ENCODE measurements around the gene ST3GAL2. TPM values are rescaled to one million over a fixed set of nuclear protein-coding genes. Genes with fewer than 3 reads are reported as not detected.
A peak's percentile ranks its signal among the peaks of the same experiment; 100 is the strongest.

The ST3GAL2 gene
- total and polyA plus RNA-seq, 7 experiments from 2014 or later: 11.3 to 35.9 (median 28.5) TPM

DNA sequence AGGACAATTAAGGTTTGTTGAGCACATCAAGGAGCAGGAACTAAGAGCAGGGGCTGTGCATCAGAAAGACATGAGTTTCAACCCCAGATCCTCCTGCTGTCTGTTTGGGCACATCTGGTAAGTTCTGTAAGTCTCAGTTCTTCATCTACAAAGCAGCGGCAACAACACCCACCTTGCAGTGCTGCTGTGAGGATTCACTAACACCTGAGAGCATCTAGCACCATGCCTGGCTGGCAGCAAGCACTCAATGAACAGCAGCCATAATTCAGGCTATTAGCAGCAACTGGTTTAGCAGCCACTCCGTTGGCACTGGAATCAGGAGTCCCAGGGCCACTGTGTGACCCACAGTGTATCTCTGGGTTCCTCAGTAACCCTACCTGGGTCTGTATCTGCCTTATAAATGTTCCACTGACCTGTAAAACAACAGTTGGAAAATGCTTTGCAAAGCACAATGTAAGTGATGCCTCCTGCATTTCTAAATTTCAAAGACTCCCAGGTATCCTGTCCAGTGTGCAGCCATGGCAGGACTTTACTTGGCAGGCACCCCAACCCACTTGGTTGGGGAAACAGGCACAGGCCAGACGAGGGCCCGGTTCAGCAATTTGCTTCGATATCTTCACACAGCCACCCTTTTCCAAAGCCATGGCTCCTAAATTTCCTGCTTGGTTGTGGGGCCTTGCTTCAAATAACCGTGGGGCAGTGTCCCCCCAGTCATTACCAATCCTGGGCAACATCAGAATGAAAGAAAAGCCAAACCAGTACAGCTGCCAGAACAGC is 4.2 kb downstream of the ST3GAL2 start:
- H3K27ac ChIP-seq (ENCODE audit: low read depth, low read length): peak overlapping the region; percentile 20
- intact Hi-C loops (cut with micrococcal nuclease): loop anchor here in 1 of 2 donors (5.0 kb wide), 3 partner anchors 32 to 1047 kb away; partner anchors contain the start of genes CMTR2 and TERF2

DNA sequence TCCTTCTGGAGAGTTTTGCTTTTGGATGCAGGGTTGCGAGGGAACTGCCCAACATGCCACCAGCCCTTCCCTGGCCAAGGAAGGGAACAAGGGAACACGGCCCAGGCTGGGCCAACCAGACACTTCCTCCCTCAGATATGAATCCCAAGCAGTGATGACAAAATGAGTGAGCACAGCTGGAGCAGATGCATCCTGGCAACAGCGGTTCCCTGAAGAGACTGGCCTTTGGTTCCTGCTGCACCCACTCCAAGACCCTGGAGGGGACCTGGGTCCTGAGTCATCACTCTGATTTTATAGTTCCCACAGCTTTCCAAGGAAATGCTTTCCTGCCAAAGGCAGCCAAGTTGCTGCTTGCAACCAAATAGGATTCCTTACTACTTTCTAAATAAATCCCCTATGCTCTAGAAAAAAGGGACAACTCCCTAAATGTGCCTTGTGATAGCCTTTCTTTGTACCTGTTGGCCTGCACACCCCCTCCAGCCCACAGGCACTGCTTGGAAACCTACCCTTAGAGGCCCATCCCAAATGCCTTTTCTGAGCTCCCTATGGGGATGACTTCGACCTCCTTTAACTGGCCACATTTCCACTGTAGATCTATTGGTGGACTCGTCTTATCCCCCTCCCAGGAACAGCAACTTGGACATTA is 5.3 kb downstream of the ST3GAL2 start:
- Histone ChIP-seq H3K4me1 (ENCODE audit: control insufficient read depth in 2 of 2, insufficient read depth in 2 of 2, low read length in 2 of 2) (peaks cover 28 to 44% of the 10 kb centered on the region in 2 donors), H3K27me3 (ENCODE audit: control insufficient read depth in 2 of 2, insufficient read depth in 2 of 2, low read length in 2 of 2) (no peaks in the 10 kb centered on the region), H3K27ac (ENCODE audit: low read depth, low read length) (peak overlapping the region; percentile 12), H3K36me3 (ENCODE audit: control insufficient read depth in 2 of 3, insufficient read depth in 3 of 3, low read length in 3 of 3) (no peaks in the 10 kb centered on the region), H3K4me3 (ENCODE audit: low read length) (no peak overlapping the region), H3K9me3 (ENCODE audit: control insufficient read depth in 2 of 3, low read length in 3 of 3) (no peaks in the 10 kb centered on the region)
- no peak for DNase-seq
- peak overlapping the region in 8 of 9 donors; percentile 27 to 89 (median 78) for H3K27ac Mint-ChIP-seq
- intact Hi-C loops (cut with micrococcal nuclease): loop anchor here in 1 of 2 donors (2.0 to 5.0 kb wide), 2 partner anchors 15 to 854 kb away; partner anchors contain the start of gene CMTR2
- no peaks in the 10 kb centered on the region for H3K9me3 Mint-ChIP-seq
- H3K4me3 Mint-ChIP-seq: peak overlapping the region in 6 of 10 donors; percentile 18 to 64 (median 44)
- peaks cover 0 to 14% (median 3%) of the 10 kb centered on the region in 5 donors for H3K36me3 Mint-ChIP-seq
- peaks cover 52 to 87% (median 77%) of the 10 kb centered on the region in 7 donors for H3K4me1 Mint-ChIP-seq
- ATAC-seq: no peak
- POLR2A ChIA-PET: interaction anchor here (0.8 kb wide), 1 partner anchor 54 kb away, joined by 3 read pairs; no protein-coding TSS in a partner anchor
- CTCF ChIA-PET: interaction anchor here (1.7 kb wide), 1 partner anchor 9 kb away, joined by 3 read pairs; no protein-coding TSS in a partner anchor
- no peaks in the 10 kb centered on the region for H3K27me3 Mint-ChIP-seq

More for the DNA sequence above, 4.2 kb downstream of the ST3GAL2 start:
- Histone ChIP-seq H3K27me3 (ENCODE audit: control insufficient read depth in 2 of 2, insufficient read depth in 2 of 2, low read length in 2 of 2) (no peaks in the 10 kb centered on the region), H3K9me3 (ENCODE audit: control insufficient read depth in 2 of 3, low read length in 3 of 3) (no peaks in the 10 kb centered on the region), H3K4me1 (ENCODE audit: control insufficient read depth in 2 of 2, insufficient read depth in 2 of 2, low read length in 2 of 2) (peaks cover 25 to 42% of the 10 kb centered on the region in 2 donors), H3K36me3 (ENCODE audit: control insufficient read depth in 2 of 3, insufficient read depth in 3 of 3, low read length in 3 of 3) (no peaks in the 10 kb centered on the region), H3K4me3 (ENCODE audit: low read length) (no peak overlapping the region)
- no peak for ATAC-seq
- ChIA-PET POLR2A (interaction anchor here (1.0 to 5.7 kb wide), 2 partner anchors 27 to 55 kb away, joined by 3 to 59 read pairs; no protein-coding TSS in a partner anchor), CTCF (no interaction called here)
- no peak for DNase-seq
- Mint-ChIP-seq H3K27ac (peak overlapping the region in 6 of 9 donors; percentile 7 to 89 (median 42)), H3K4me1 (peaks cover 48 to 84% (median 74%) of the 10 kb centered on the region in 7 donors), H3K36me3 (peaks cover 0 to 14% (median 3%) of the 10 kb centered on the region in 5 donors), H3K9me3 (no peaks in the 10 kb centered on the region), H3K27me3 (no peaks in the 10 kb centered on the region), H3K4me3 (peak overlapping the region in 4 of 10 donors; percentile 18 to 63 (median 31))

DNA sequence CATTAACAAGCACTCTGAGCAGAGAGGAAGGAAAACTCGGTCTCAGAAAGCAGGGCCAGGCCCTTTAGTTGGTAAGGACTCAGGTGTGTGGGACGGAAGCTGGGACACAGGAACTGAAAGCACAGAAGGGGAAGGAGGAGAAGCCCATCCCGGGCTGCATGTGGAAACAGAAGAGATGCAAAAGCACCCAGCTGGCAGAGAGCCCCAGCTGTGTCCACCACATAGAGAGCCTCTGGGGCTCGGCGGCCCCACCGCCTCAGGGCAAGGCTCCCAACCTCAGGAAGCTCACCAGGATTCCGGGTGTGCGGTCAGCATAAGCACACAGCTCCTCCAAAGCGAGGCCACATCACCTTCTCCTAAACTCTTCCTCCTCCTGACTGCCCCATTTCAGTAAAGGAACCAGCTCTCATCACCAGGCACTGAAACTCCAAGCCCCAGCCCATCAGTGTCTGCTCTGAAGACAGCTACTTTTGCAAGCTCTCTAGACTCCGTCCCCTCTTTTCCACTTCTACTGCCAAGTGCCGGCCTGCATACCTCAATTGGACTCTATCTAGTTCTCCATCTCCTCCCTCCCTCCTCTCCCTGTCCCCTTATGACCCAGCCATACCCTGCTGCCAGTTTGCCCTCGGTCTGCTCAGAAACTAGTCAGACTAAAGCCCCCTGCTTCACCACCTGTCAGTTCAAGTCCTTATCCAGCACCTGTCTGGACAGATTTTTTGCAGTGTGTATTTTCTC is 6.0 kb downstream of the ST3GAL2 start:
- Histone ChIP-seq H3K27ac (ENCODE audit: low read depth, low read length) (peak overlapping the region; percentile 55), H3K4me3 (ENCODE audit: low read length) (no peak overlapping the region), H3K36me3 (ENCODE audit: control insufficient read depth in 2 of 3, insufficient read depth in 3 of 3, low read length in 3 of 3) (no peaks in the 10 kb centered on the region), H3K27me3 (ENCODE audit: control insufficient read depth in 2 of 2, insufficient read depth in 2 of 2, low read length in 2 of 2) (no peaks in the 10 kb centered on the region), H3K9me3 (ENCODE audit: control insufficient read depth in 2 of 3, low read length in 3 of 3) (no peaks in the 10 kb centered on the region), H3K4me1 (ENCODE audit: control insufficient read depth in 2 of 2, insufficient read depth in 2 of 2, low read length in 2 of 2) (peaks cover 26 to 43% of the 10 kb centered on the region in 2 donors)
- intact Hi-C loops (cut with micrococcal nuclease): loop anchor here in 1 of 2 donors (2.0 to 5.0 kb wide), 2 partner anchors 14 to 854 kb away; partner anchors contain the start of gene CMTR2
- Mint-ChIP-seq H3K4me3 (peak overlapping the region in 8 of 10 donors; percentile 8 to 63 (median 32)), H3K36me3 (peaks cover 0 to 14% (median 3%) of the 10 kb centered on the region in 5 donors), H3K4me1 (peaks cover 53 to 88% (median 79%) of the 10 kb centered on the region in 7 donors), H3K27me3 (no peaks in the 10 kb centered on the region), H3K27ac (peak overlapping the region; percentile 51 to 88 (median 77)), H3K9me3 (no peaks in the 10 kb centered on the region)
- DNase-seq: no peak
- ChIA-PET CTCF (interaction anchor here (0.6 to 1.7 kb wide), 2 partner anchors 10 to 28 kb away, joined by 3 to 5 read pairs; no protein-coding TSS in a partner anchor), POLR2A (interaction anchor here (0.6 to 2.2 kb wide), 3 partner anchors 21 to 53 kb away, joined by 3 to 8 read pairs (median 3); no protein-coding TSS in a partner anchor)
- ATAC-seq: no peak

DNA sequence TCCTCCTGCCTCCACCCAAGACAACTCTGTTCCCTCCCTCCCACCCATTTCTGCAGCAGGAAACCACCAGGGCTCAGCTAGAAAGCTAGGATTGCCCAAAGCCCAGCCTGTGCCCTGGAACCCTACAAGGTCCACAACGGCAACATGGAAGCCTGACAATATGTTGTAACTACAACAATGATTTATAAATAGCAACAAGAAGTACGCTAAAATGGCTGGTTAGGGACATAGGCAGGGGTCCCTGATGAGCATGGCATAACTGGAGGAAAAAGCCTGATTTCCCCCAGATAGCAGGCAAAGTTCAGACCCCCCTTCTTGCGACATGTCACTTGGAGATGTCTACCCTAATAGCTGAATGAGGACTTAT is 6.6 kb downstream of the ST3GAL2 start:
- Histone ChIP-seq H3K27me3 (ENCODE audit: control insufficient read depth in 2 of 2, insufficient read depth in 2 of 2, low read length in 2 of 2) (no peaks in the 10 kb centered on the region), H3K27ac (ENCODE audit: low read depth, low read length) (peak overlapping the region; percentile 55), H3K9me3 (ENCODE audit: control insufficient read depth in 2 of 3, low read length in 3 of 3) (no peaks in the 10 kb centered on the region), H3K4me1 (ENCODE audit: control insufficient read depth in 2 of 2, insufficient read depth in 2 of 2, low read length in 2 of 2) (peaks cover 20 to 38% of the 10 kb centered on the region in 2 donors), H3K4me3 (ENCODE audit: low read length) (no peak overlapping the region), H3K36me3 (ENCODE audit: control insufficient read depth in 2 of 3, insufficient read depth in 3 of 3, low read length in 3 of 3) (no peaks in the 10 kb centered on the region)
- Mint-ChIP-seq H3K9me3 (no peaks in the 10 kb centered on the region), H3K4me3 (peak overlapping the region in 2 of 10 donors; percentile 39 to 63), H3K27ac (peak overlapping the region in 8 of 9 donors; percentile 51 to 88 (median 78)), H3K36me3 (peaks cover 0 to 17% (median 3%) of the 10 kb centered on the region in 5 donors), H3K4me1 (peaks cover 53 to 88% (median 78%) of the 10 kb centered on the region in 7 donors), H3K27me3 (no peaks in the 10 kb centered on the region)
- ChIA-PET CTCF (interaction anchor here (0.6 to 1.7 kb wide), 2 partner anchors 11 to 28 kb away, joined by 3 to 5 read pairs; no protein-coding TSS in a partner anchor), POLR2A (interaction anchor here (0.6 to 2.2 kb wide), 4 partner anchors 21 to 52 kb away, joined by 3 to 8 read pairs (median 4); no protein-coding TSS in a partner anchor)
- intact Hi-C loops (cut with micrococcal nuclease): loop anchor here in 1 of 2 donors (2.0 to 5.0 kb wide), 2 partner anchors 14 to 855 kb away; partner anchors contain the start of gene CMTR2
- DNase-seq (no peak), ATAC-seq (no peak)

DNA sequence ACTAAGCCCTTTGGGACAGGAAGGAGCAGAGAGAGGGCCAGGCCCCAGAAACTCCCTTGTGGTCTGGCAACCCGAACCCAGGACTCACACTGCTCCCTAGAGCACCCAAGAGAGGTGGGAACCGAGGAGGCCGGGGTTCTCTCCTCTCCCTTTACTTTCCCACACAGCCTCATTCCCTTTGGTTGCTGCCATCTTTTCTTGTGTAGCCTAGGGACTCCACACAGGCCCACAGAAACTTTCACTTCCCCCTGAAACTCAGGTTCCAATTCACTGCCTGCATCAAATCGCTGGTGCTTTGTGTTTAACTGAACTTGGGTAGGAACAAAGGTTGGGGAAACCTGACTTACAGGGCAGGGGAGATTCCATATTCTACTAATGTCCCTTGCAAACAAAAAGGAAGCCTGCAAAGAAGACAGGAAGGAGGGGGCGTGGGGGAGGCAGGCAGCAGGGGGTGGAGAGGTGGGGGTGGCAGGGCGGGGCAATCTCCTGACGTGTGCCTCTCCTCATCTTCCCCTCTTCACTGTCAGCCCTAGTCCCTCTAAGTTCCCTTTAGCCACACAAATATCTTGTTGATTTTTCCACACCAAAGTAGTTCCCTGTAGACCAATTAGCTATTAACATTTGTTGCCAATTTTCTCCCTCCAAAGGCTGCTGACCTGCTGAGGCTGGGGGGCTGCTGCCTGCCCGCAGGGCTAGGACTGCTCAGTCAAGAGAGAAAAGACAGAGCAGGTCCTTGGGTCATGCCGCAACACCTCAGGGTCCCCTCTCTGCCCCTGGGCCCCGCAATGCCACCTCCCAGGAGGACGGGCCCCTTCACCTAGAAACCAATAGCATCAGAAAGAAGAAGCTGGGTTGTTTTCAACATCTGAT is 8.0 kb downstream of the ST3GAL2 start:
- peak overlapping the region; percentile 60 to 86 (median 78) for H3K4me3 Mint-ChIP-seq
- Histone ChIP-seq H3K9me3 (ENCODE audit: control insufficient read depth in 2 of 3, low read length in 3 of 3) (no peaks in the 10 kb centered on the region), H3K27ac (ENCODE audit: low read depth, low read length) (peak overlapping the region; percentile 91), H3K36me3 (ENCODE audit: control insufficient read depth in 2 of 3, insufficient read depth in 3 of 3, low read length in 3 of 3) (no peaks in the 10 kb centered on the region), H3K27me3 (ENCODE audit: control insufficient read depth in 2 of 2, insufficient read depth in 2 of 2, low read length in 2 of 2) (no peaks in the 10 kb centered on the region), H3K4me3 (ENCODE audit: low read length) (peak overlapping the region; percentile 29), H3K4me1 (ENCODE audit: control insufficient read depth in 2 of 2, insufficient read depth in 2 of 2, low read length in 2 of 2) (peaks cover 20 to 32% of the 10 kb centered on the region in 2 donors)
- DNase-seq (peak in 8 of 9 donors; percentile 49 to 85 (median 64)), ATAC-seq (peak; percentile 89)
- H3K27me3 Mint-ChIP-seq: no peaks in the 10 kb centered on the region
- intact Hi-C loops (cut with micrococcal nuclease): loop anchor here (1.0 to 5.0 kb wide), 3 partner anchors 8 to 856 kb away; partner anchors contain the start of genes ST3GAL2 (in 2 of the 2) and CMTR2 (in 1 of the 2)
- peaks cover 0 to 13% (median 3%) of the 10 kb centered on the region in 5 donors for H3K36me3 Mint-ChIP-seq
- ChIA-PET CTCF (interaction anchor here (0.6 kb wide), 2 partner anchors 25 to 157 kb away, joined by 3 to 5 read pairs; no protein-coding TSS in a partner anchor), POLR2A (interaction anchor here (0.9 to 2.2 kb wide), 3 partner anchors 23 to 84 kb away, joined by 4 to 8 read pairs (median 5); no protein-coding TSS in a partner anchor)
- H3K4me1 Mint-ChIP-seq: peaks cover 47 to 78% (median 70%) of the 10 kb centered on the region in 7 donors
- H3K9me3 Mint-ChIP-seq: no peaks in the 10 kb centered on the region
- H3K27ac Mint-ChIP-seq: peak overlapping the region; percentile 84 to 98 (median 93)

All from naive thymus-derived CD4-positive, alpha-beta T cell (primary cell).